A673 (cell line): ENCODE data around the gene TCF12. TPM values are rescaled to one million over a fixed set of nuclear protein-coding genes. Genes with fewer than 3 reads are reported as not detected.

ENCODE experiments used
- BruUV-seq: library from RNA; stranded (reverse); fragments of 400-500 nt; replicated peaks from 2 replicates; lab custom pipeline; 2021; lab: Mats Ljungman, UMichigan
- CTCF ChIA-PET: fragments of 300-600 bp; sonication (Branson Sonifier 250); formaldehyde crosslinking; loops from one replicate; lab custom pipeline; 2022; ENCODE audit warnings: antibody characterized with exemption; lab: Charles Lee
- POLR2A ChIA-PET: fragments of 300-600 bp; sonication (Branson Sonifier 250); formaldehyde crosslinking; loops from one replicate; lab custom pipeline; 2022; ENCODE audit warnings: antibody characterized with exemption; ENCODE audit not compliant: low non-redundant PET; lab: Charles Lee
- DNase-seq: peaks from one replicate; pipeline ENCODE4 v3.0.0-alpha.2; 2015; ENCODE audit warnings: low spot score
- H3K27ac ChIP-seq: fragments of 200-600 bp; sonication (generic); 2 replicates; pipeline ENCODE4 v1.5.1; 2016; ENCODE audit warnings: mixed run types, low read depth, mild to moderate bottlenecking, mixed read lengths, antibody characterized with exemption, low read length; ENCODE audit not compliant: poor library complexity, severe bottlenecking
- H3K27me3 ChIP-seq: fragments of 200-600 bp; sonication (generic); replicated peaks from 2 replicates; pipeline ENCODE4 v1.6.1; 2017; ENCODE audit warnings: mixed run types, low read depth, mild to moderate bottlenecking, mixed read lengths, antibody characterized with exemption, low read length; ENCODE audit not compliant: insufficient read depth, poor library complexity
- H3K36me3 ChIP-seq: fragments of 200-600 bp; sonication (generic); 2 replicates; pipeline ENCODE4 v1.6.1; 2016; ENCODE audit warnings: mixed run types, mild to moderate bottlenecking, mixed read lengths, antibody characterized with exemption, low read length; ENCODE audit not compliant: insufficient read depth, poor library complexity, severe bottlenecking
- H3K4me1 ChIP-seq: fragments of 200-600 bp; sonication (generic); 2 replicates; pipeline ENCODE4 v1.6.1; 2017; ENCODE audit warnings: mixed run types, mild to moderate bottlenecking, mixed read lengths, antibody characterized with exemption, low read length; ENCODE audit not compliant: insufficient read depth, poor library complexity, severe bottlenecking
- H3K4me3 ChIP-seq: fragments of 200-600 bp; sonication (generic); 2 replicates; pipeline ENCODE4 v1.5.1; 2016; ENCODE audit warnings: low read depth, mixed run types, mild to moderate bottlenecking, mixed read lengths, low read length; ENCODE audit not compliant: poor library complexity, severe bottlenecking
- H3K9me3 ChIP-seq: fragments of 200-600 bp; sonication (generic); 2 replicates; pipeline ENCODE4 v1.6.1; 2016; ENCODE audit warnings: mixed run types, low read depth, mild to moderate bottlenecking, mixed read lengths, antibody characterized with exemption, low read length; ENCODE audit not compliant: poor library complexity, severe bottlenecking
- EZH2 ChIP-seq: fragments of 200-600 bp; sonication (generic); IDR thresholded peaks from 2 replicates; pipeline ENCODE4 v1.6.1; 2017; ENCODE audit warnings: borderline replicate concordance, low read depth, mild to moderate bottlenecking, mixed read lengths, antibody characterized with exemption, low read length; ENCODE audit not compliant: poor library complexity, severe bottlenecking
- intact Hi-C: fragments of 100-400 bp; cut with micrococcal nuclease; formaldehyde crosslinking; loops from one replicate; pipeline ENCODE4 v1.10.0; 2022; ENCODE audit not compliant: unreplicated experiment
- total RNA-seq: library from RNA; stranded (reverse); gene quantifications from 2 replicates; pipeline ENCODE4 v1.2.3, GENCODE V29; 2021
- TF ChIP-seq, protein P1 (sequence below): fragments of 300-800, 200-600 bp; sonication (generic); conservative IDR thresholded peaks from 2 replicates; pipeline ENCODE4 v1.5.1; 2017; ENCODE audit warnings: low read depth, mild to moderate bottlenecking, antibody characterized with exemption, low read length, moderate library complexity, mixed read lengths

Gene TCF12
- total RNA-seq, 1 experiment from 2014 or later, result 351 TPM

DNA sequence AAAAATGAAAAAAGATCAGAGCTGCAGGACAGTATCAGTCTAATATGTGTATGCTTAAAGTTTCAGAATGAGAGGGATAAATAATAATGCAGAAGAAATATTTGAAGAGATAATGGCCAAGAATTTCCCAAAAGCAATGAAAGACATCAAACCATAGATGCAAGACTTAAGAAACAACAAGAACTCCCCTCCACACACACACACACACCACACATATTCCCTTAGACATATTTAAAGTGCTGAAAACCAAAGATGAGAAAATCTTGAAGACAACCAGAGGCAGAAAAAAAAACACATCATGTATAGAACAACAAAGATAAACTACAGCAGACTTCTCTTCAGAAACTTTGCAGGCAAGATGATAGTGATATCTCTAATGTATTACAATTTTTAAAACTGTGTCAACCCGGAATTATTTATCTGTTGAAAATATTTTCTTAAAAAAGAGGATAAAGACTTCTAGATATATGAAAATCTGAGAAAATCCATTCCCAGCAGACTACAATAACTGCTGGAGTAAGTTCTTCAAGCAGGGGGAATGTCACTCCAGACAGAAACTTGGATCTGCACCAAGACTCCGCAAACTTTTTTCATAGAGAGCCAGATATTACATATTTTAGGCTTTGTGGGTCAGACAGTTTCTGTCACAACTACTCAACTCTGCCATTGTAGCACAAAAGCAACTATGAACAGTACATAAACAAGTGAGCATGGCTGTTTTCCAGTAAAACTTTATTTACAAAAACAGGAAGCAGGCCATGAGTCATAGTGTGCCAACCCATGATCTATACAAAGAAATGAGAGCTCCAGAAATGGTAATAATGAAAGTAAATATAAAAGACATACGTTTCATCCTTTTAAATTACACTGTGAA lies 234.5 kb downstream of the TCF12 start:
- BruUV-seq, result TSS peak; percentile 10
- Histone ChIP-seq H3K9me3 (peaks cover 16% of the 10 kb centered on the region), H3K27me3 (no peaks in the 10 kb centered on the region), H3K4me1 (peaks cover 69% of the 10 kb centered on the region), H3K4me3 (no peak overlapping the region), H3K27ac (peak overlapping the region; percentile 93), H3K36me3 (peaks cover 14% of the 10 kb centered on the region)
- peak; percentile 77 for DNase-seq
- TF ChIP-seq EZH2, result no peak
- POLR2A ChIA-PET, result no interaction called here
- CTCF ChIA-PET, result no interaction called here
- intact Hi-C loops, result loop anchor here (5.0 kb wide), 2 partner anchors 331 to 656 kb away; no protein-coding TSS in a partner anchor

DNA sequence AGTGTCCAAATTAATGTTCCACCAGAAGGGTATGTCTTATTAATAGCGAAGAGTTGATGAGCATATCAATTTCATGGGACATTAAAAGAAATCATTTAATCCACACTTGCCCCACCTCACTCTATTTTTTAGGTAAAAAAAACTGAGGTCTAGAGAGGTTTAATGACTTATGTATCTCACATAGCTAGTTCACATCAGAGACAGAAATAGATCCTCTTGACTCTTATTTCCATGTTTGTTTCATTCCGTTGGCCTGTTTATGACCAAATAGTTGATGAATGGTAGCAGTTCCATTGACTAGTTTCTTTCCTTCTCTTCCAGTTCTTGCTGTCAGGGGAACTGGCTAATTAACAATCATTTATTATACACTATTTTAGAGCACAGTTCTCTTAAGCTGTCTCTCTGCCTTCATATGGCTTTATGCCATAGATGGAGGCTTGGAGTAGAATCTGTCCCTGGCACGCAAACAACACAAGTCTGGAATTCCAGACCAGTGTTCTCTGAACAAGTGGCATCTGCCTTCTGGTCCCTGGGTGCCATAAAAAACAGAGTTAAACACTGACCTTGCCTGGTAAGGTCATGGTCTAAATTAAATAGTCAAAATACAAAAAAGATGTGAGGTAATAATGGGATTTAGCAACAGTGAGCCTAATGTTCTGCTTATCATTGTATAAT lies 237.9 kb downstream of the TCF12 start:
- ChIA-PET CTCF (interaction anchor here (0.6 kb wide), 1 partner anchor 914 kb away, joined by 3 read pairs; no protein-coding TSS in a partner anchor), POLR2A (no interaction called here)
- BruUV-seq, result no TSS peak
- H3K4me1 ChIP-seq, result peaks cover 68% of the 10 kb centered on the region
- no peaks in the 10 kb centered on the region for H3K27me3 ChIP-seq
- intact Hi-C loops, result no loop called here
- peak overlapping the region; percentile 66 for H3K27ac ChIP-seq
- H3K36me3 ChIP-seq, result peaks cover 14% of the 10 kb centered on the region
- TF ChIP-seq, protein P1, sequence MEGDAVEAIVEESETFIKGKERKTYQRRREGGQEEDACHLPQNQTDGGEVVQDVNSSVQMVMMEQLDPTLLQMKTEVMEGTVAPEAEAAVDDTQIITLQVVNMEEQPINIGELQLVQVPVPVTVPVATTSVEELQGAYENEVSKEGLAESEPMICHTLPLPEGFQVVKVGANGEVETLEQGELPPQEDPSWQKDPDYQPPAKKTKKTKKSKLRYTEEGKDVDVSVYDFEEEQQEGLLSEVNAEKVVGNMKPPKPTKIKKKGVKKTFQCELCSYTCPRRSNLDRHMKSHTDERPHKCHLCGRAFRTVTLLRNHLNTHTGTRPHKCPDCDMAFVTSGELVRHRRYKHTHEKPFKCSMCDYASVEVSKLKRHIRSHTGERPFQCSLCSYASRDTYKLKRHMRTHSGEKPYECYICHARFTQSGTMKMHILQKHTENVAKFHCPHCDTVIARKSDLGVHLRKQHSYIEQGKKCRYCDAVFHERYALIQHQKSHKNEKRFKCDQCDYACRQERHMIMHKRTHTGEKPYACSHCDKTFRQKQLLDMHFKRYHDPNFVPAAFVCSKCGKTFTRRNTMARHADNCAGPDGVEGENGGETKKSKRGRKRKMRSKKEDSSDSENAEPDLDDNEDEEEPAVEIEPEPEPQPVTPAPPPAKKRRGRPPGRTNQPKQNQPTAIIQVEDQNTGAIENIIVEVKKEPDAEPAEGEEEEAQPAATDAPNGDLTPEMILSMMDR, result no peak
- no peak for TF ChIP-seq EZH2
- DNase-seq, result peak; percentile 76
- peaks cover 15% of the 10 kb centered on the region for H3K9me3 ChIP-seq
- no peak overlapping the region for H3K4me3 ChIP-seq

DNA sequence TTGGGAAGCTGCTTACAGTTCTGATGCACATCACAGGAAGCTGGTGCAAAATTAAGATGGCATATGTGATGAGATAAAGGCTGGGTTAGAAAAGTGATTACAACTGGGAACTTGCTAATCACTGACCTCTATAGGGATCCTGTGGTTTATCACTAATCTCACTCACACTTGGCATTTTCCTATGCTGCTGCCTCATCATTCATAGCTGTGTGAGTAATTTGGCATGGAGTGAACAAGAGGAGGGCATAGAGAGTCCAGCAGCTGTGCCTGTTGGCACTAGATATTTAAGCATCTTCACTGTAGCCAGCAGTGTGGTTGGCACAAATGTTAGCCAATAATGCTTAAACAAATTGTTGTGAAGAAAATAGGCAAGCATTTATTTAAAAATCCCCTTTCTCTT lies 240.1 kb downstream of the TCF12 start:
- Histone ChIP-seq H3K9me3 (no peaks in the 10 kb centered on the region), H3K4me1 (peaks cover 69% of the 10 kb centered on the region), H3K4me3 (no peak overlapping the region), H3K27ac (peak overlapping the region; percentile 21), H3K36me3 (no peaks in the 10 kb centered on the region), H3K27me3 (no peaks in the 10 kb centered on the region)
- DNase-seq, result peak; percentile 64
- intact Hi-C loops, result no loop called here
- CTCF ChIA-PET, result no interaction called here
- POLR2A ChIA-PET, result no interaction called here
- TF ChIP-seq, protein P1, result no peak
- TF ChIP-seq EZH2, result no peak
- no TSS peak for BruUV-seq
